PC-9 (cell line): ENCODE measurements around the gene IKZF3.

Experiments used
- EZH2 ChIP-seq: fragments of 200-600 bp; sonication (generic); IDR thresholded peaks from 2 replicates; pipeline ENCODE4 v1.8.0; 2017; ENCODE audit warnings: antibody characterized with exemption, low read depth
- TF ChIP-seq, protein P1 (sequence below): fragments of 200-600 bp; sonication (generic); conservative IDR thresholded peaks from 2 replicates; pipeline ENCODE4 v1.6.1; 2017; ENCODE audit warnings: mixed run types, antibody characterized with exemption, mild to moderate bottlenecking, moderate library complexity

GRCh38 chr17:39732586-39732985, 131.5 kb downstream of the IKZF3 start:
- TF ChIP-seq, protein P1, sequence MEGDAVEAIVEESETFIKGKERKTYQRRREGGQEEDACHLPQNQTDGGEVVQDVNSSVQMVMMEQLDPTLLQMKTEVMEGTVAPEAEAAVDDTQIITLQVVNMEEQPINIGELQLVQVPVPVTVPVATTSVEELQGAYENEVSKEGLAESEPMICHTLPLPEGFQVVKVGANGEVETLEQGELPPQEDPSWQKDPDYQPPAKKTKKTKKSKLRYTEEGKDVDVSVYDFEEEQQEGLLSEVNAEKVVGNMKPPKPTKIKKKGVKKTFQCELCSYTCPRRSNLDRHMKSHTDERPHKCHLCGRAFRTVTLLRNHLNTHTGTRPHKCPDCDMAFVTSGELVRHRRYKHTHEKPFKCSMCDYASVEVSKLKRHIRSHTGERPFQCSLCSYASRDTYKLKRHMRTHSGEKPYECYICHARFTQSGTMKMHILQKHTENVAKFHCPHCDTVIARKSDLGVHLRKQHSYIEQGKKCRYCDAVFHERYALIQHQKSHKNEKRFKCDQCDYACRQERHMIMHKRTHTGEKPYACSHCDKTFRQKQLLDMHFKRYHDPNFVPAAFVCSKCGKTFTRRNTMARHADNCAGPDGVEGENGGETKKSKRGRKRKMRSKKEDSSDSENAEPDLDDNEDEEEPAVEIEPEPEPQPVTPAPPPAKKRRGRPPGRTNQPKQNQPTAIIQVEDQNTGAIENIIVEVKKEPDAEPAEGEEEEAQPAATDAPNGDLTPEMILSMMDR: no peak
- TF ChIP-seq EZH2: no peak
